Bone marrow (tissue), 2 donors: ENCODE measurements around the gene MCTP2.

Experiments used
- DNase-seq, 2 donors: peaks; one replicate each; lab custom pipeline; 2025; lab: John Stamatoyannopoulos, UW

The MCTP2 gene

DNA sequence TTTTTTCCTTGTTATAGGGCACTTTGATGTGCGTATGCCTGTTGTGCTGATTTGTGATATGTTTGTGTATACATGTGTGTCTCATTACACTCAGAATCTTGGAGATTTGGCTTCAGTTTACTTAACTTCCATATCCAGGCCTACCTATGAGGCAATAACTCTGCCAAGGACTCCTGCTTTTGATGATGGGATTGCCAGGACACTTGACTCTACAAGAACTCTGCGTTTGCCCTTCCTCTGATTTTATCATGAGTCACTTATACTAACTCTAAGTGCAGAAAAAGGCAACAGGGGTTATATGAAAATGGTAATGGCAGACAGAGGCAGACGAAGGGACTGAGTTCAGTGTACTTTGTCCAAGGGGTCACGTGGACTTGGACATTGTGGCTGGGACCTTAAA lies 33.6 kb downstream of the MCTP2 start:
- no peak for DNase-seq

- no peak for DNase-seq
These were observed 34.6 kb downstream of the MCTP2 start for GRCh38 chr15:94265982-94266381.

DNA sequence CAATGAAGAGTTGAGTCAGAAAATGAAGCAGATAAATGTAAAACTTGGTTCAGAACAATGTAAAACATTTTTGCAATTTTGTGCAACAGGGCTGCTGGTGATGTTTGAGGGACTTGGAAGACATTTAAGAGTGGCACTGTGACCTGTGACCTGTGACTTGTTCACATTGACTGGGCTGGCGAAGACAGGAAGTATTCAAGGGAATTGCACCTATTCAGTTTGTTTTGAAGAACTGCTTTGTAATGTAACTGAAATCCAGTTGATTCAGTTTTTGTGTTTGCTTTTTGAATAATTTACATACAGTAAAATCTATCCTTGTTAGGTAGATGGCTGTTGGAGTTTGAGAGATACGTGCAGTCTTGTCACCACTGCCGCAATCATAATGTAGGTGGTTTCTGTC lies 35.4 kb downstream of the MCTP2 start:
- DNase-seq = no peak

GRCh38 chr15:94269954-94270353 lies 38.6 kb downstream of the MCTP2 start:
- DNase-seq = no peak

- DNase-seq = no peak
These were observed 39.2 kb downstream of the MCTP2 start for GRCh38 chr15:94270570-94270969.

DNA sequence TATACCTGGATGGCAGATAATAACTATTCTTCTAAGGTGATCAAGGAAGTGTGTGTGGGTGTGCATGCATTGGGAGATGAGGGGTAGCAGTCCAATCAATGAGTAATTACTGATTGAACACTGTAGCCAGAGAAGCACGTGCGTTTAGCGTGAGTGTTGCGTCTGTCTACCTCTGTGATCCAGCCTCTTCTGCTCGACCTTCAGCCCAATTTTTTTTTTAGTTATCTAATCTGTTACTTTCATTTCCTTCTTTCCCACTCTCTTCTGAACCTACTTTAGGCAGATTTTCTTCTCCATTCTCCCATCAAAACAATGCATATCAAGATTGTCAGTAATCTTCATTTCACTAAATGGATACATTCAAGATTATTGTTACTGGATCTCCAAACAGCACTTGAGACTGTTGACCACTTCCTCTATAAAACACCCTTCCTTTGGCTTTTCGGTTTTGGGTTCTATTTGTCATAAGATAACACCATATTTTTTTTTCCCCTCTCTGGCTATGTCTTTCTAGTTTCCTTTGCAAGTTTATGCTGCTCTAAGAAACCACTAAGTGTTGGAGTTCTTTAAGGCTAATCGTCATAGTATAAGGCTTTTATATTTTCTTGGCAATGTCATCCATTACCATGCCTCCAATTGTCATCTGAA lies 41.0 kb downstream of the MCTP2 start:
- DNase-seq = peak in 1 of 2 donors; percentile 51

DNA sequence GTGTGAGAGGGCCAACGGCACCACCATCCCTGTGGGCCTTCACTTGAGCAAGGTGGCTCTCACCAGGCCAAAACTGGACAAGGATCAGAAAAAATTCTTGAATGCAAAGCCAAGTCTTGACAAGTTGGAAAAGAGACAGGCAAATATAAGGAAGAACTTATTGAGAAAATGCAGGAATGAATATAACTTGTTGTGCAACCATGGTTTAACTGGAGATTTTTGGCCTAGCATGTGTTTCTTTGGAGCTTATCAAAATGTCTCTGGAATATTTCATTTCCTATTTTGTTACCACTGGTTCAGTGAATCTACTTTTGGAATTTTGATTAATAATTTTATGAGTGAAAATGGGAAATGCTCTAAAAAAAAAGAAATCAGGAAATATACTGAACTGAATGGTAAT lies 42.5 kb downstream of the MCTP2 start:
- no peak for DNase-seq

GRCh38 chr15:94274745-94275144 lies 43.4 kb downstream of the MCTP2 start:
- no peak for DNase-seq

- no peak for DNase-seq
These were observed 46.1 kb downstream of the MCTP2 start for GRCh38 chr15:94277485-94277884.

DNA sequence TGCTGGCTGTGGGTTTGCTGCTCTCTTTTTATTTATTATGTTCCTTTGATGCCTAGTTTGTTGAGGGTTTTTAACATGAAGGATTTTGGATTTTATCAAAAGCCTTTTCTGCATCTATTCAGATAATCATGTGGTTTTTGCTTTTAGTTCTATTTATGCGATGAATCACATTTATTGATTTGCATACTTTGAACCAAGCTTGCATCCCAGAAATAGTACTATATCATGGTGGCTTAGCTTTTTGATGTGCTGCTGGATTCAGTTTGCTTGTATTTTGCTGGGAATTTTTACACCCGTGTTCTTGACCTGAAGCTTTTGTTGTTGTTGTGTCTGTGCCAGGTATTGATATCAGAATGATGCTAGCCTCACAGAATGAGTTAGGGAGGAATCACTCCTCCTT lies 48.4 kb downstream of the MCTP2 start:
- DNase-seq = no peak

DNA sequence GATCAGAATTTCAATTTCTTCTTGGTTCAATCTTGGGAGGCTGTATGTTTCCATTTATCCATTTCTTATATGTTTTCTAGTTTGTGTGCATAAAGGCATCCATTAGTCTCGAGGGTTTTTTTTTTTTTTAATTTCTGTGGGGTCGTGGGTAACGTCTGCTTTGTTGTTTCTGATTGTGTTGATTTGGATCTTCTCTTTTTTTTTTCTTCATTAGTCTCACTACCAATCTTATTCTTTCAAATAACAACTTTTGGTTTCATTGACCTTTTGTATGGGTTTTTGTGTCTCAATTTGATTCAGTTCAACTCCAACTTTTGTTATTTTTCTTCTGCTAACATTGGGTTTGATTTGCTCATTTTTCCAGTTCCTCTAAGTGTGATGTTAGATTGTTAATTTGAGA lies 48.9 kb downstream of the MCTP2 start:
- no peak for DNase-seq

DNA sequence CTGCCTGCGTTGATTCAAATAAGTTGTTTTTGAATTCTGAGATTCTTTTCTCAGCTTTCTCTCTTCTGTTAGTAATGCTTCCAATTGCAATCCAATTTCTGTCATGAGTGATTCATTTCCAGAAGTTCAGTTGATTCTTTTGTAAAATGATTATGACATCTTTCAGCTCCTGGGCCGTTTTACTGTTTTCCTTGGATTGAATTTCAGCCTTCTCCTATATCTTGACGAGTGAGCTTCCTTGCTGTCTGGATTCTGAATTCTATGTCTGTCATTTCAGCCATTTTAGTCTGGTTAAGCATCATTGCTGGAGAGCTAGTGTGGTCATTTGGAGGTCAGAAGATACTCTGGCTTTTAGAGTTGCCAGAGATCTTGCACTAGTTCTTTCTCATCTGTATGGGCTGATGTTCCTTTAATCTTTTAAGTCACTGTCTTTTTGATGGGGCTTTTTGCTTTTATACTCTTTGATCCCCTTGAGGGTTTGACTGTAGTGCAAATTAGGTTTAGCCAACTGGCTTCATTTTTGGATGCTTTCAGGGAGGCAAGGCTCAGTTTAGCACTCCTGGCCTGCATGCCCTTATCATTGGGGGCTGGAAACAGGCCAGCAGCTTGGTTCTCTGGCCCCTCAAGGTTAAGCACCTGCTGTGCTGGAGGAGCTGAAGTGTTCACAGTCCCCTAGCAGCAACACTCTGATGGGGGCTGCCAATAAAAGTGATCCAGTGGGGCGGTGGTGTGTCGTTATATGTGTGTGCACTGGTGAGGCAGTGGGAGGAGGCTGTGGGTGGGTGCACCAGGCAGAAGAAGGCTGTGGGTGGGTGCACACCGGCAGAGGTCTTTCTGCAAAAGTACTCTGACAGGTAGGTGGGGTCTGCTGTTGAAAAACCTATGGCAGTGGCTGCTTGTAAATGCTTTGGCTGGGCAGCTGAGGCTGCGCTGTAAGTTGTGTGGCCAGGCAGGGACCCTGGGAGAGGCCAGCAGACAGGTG lies 51.2 kb downstream of the MCTP2 start:
- no peak for DNase-seq

DNA sequence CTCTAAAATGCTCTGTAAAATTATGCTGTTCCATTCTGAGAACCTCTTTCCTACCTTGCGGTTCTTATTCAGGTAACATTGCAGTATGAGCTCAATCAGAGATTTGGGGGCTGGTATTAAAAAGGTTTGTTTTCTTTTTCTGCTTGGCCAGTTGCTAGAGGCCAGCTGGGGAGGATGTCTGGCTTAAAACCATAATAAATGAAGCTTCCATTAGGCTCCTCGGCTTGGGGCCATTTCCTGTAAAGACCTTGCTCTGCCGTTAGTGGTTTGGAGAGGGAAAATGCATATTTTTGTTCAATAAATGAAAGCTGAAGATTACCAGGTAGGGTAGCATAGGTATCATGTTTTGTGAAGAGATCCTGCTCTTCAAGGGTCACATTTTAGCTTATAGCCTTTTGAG lies 55.2 kb downstream of the MCTP2 start:
- no peak for DNase-seq

DNA sequence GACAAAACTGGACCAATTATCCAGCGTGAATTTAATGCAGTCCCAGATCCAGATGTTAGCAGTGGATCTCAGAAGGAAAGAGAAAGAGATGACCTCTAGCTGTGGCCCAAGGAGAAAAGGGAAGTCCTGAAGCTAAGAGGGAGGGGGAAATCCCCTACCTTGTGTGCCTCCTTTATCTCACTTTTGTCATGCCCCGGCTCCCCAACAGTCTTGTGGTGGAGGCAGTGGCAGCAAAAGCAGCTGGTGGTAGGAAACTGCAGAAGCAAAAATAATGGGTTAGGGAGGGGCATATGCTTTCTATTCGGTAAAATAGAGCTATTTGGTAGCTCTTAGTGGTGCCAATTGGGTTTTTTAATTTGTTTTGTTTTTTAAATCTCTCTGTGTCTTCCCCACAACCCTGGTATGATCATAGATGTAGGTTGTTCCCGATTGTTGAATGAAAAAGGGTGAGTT lies 56.5 kb downstream of the MCTP2 start:
- peak in 1 of 2 donors; percentile 92 for DNase-seq

DNA sequence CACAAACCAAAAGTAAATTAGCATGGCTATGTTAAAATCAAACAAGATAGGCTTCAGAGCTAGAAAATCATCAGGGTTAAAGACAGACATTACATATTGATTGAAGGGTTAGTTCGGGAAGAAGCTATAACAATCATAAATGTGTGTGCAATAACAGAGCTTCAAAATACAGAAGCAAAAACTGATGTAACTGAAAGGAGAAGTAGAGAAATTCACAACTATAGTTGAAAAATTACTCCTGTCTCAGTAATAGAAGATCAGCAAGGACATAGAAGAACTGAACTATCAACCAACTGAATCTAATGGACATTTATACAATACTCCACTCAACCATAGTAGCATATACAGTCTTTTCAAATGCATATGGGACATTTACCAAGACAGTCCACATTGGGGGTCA lies 59.4 kb downstream of the MCTP2 start:
- DNase-seq = peak in 1 of 2 donors; percentile 19

- DNase-seq = no peak
These were observed 62.3 kb downstream of the MCTP2 start for GRCh38 chr15:94293411-94294402.

GRCh38 chr15:94294556-94294955 lies 63.2 kb downstream of the MCTP2 start:
- DNase-seq = no peak

- DNase-seq = no peak
These were observed 63.9 kb downstream of the MCTP2 start for GRCh38 chr15:94295275-94295674.

GRCh38 chr15:94296717-94297116 lies 65.4 kb downstream of the MCTP2 start:
- no peak for DNase-seq

- peak in 1 of 2 donors; percentile 54 for DNase-seq
These were observed 66.2 kb downstream of the MCTP2 start for GRCh38 chr15:94297558-94297957.

DNA sequence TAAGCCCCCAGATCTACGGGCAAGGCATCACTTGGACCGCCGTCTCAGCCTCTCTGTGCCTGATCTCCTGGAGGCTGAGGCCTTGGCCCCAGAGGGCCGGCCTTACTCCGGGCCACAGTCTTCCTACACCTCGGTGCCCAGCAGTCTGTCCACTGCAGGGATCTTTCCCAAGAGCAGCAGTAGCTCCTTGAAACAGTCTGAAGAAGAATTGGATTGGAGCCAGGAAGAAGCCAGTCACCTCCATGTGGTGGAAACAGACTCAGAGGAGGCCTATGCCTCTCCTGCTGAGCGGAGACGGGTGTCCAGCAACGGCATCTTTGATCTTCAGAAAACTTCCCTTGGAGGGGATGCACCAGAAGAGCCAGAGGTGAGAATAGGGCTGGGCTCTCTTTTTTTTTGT lies 67.0 kb downstream of the MCTP2 start:
- no peak for DNase-seq

DNA sequence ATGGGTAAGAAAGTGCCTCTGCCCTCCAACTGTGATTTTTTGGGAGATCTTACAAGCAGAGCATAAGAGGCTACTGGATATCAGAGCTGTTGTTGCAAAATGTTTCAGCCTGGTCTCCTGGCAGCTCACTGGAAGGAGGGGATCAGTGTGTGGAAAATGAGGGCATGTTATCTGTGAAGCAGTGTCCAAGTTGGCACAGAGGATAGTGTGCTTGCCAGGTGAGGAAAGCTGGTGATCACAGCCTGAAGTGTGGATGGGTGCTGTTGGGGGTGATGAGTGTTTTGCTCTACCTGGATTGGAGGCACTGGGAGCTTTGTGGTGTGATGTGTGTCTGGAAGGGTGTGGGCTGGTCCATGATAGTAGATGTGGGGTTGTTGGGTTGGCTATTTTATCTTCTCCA lies 69.3 kb downstream of the MCTP2 start:
- DNase-seq = no peak
